Activated naive CD8-positive, alpha-beta T cell (primary cell): Measurements from ENCODE around the gene ACTL10.

Experiments
- H3K27ac Mint-ChIP-seq: one replicate; pipeline ENCODE4 v1.8.0; 2021; ENCODE audit warnings: mixed read lengths
- H3K27me3 Mint-ChIP-seq: one replicate; pipeline ENCODE4 v1.8.0; 2021; ENCODE audit warnings: mixed read lengths
- H3K36me3 Mint-ChIP-seq: one replicate; pipeline ENCODE4 v1.8.0; 2021; ENCODE audit warnings: mixed read lengths
- H3K4me1 Mint-ChIP-seq: one replicate; pipeline ENCODE4 v1.8.0; 2021; ENCODE audit warnings: low read depth, mixed read lengths
- H3K4me3 Mint-ChIP-seq: one replicate; pipeline ENCODE4 v1.8.0; 2021; ENCODE audit warnings: mild to moderate bottlenecking, mixed read lengths
- H3K9me3 Mint-ChIP-seq: one replicate; pipeline ENCODE4 v1.8.0; 2021; ENCODE audit warnings: low read depth, mixed read lengths

ACTL10 gene

GRCh38 chr20:33655164-33655563 lies 11.6 kb upstream of the ACTL10 start:
- H3K27me3 Mint-ChIP-seq, result no peaks in the 10 kb centered on the region
- H3K4me3 Mint-ChIP-seq, result no peak overlapping the region
- H3K27ac Mint-ChIP-seq, result no peak overlapping the region
- H3K36me3 Mint-ChIP-seq, result no peaks in the 10 kb centered on the region
- H3K4me1 Mint-ChIP-seq, result peaks cover 3% of the 10 kb centered on the region
- H3K9me3 Mint-ChIP-seq, result no peaks in the 10 kb centered on the region

GRCh38 chr20:33656010-33656782 lies 10.5 kb upstream of the ACTL10 start:
- Mint-ChIP-seq H3K36me3 (no peaks in the 10 kb centered on the region), H3K4me1 (peaks cover 3% of the 10 kb centered on the region), H3K9me3 (no peaks in the 10 kb centered on the region), H3K4me3 (no peak overlapping the region), H3K27ac (no peak overlapping the region), H3K27me3 (no peaks in the 10 kb centered on the region)

DNA sequence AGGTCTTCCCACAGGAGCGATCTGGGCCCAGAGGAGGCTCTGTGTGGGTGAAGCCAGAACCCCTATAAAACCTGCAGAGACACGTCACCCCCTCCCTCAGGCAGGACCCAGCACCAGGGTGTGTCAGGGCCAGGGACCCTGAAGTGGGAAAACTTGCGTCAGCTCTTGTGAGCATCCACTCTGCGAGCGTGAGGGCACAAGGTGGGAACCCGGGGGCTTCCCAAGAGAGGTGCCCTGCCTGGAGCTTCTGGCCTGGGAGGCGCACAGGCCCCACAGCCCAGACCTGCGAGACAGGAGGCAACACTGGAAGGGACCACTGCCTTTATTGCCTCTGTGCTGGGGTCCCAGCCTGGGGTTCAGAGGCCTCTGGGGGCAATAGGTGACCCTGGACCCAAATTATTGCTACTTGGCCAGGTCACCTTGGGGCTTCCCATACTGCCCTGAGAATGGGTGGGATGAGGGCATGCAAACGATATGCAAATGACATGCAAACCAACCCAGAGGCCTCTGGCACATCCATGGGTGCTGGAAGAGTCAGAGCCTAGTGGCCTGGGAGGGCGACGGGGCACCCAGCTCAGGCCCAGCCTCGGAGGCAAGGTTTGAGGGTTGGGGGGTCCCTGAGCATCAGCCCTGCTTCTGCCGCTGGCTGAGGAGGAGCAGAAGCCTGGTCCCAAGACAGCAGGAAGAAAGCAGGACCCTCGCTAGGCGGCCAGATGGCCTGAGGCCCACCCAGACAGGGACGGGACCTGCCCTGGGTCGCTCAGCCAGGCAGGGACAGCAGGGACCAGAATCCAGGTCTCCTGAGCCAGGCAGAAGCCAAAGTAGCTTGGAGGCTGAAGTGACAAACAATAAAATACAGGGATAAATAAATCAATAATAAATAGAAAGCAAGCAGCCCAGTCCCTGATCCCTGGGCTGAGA lies 9.7 kb upstream of the ACTL10 start:
- H3K4me3 Mint-ChIP-seq, result no peak overlapping the region
- no peaks in the 10 kb centered on the region for H3K9me3 Mint-ChIP-seq
- no peak overlapping the region for H3K27ac Mint-ChIP-seq
- no peaks in the 10 kb centered on the region for H3K36me3 Mint-ChIP-seq
- H3K27me3 Mint-ChIP-seq, result no peaks in the 10 kb centered on the region
- H3K4me1 Mint-ChIP-seq, result peaks cover 5% of the 10 kb centered on the region

DNA sequence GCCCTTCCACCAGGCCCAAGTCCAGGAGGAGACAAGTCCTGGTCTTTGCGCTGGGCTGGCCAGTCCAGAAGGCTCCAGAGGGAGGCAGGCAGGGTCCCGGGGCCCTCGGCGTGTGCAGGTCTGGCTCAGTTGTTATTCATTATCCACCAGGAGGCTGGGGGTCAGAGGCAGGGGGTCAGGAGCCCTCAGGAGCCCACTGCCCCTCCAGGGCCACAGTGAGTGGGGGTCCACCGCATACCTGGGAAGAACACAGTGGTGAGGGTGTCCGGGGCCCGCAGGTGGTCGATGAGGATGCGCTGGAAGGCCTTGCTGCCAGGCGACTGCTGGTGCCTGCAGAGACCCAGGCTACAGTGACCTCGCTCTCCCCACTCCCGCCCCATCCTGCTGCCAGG lies 9.0 kb upstream of the ACTL10 start:
- H3K36me3 Mint-ChIP-seq, result no peaks in the 10 kb centered on the region
- H3K27me3 Mint-ChIP-seq, result no peaks in the 10 kb centered on the region
- H3K27ac Mint-ChIP-seq, result no peak overlapping the region
- no peak overlapping the region for H3K4me3 Mint-ChIP-seq
- peaks cover 5% of the 10 kb centered on the region for H3K4me1 Mint-ChIP-seq
- no peaks in the 10 kb centered on the region for H3K9me3 Mint-ChIP-seq

- no peaks in the 10 kb centered on the region for H3K9me3 Mint-ChIP-seq
- no peak overlapping the region for H3K27ac Mint-ChIP-seq
- no peak overlapping the region for H3K4me3 Mint-ChIP-seq
- H3K27me3 Mint-ChIP-seq, result no peaks in the 10 kb centered on the region
- peaks cover 5% of the 10 kb centered on the region for H3K4me1 Mint-ChIP-seq
- H3K36me3 Mint-ChIP-seq, result no peaks in the 10 kb centered on the region
Measured at GRCh38 chr20:33658510-33658909, 8.2 kb upstream of the ACTL10 start.

- no peaks in the 10 kb centered on the region for H3K27me3 Mint-ChIP-seq
- H3K36me3 Mint-ChIP-seq, result no peaks in the 10 kb centered on the region
- H3K4me1 Mint-ChIP-seq, result peaks cover 5% of the 10 kb centered on the region
- no peak overlapping the region for H3K27ac Mint-ChIP-seq
- no peaks in the 10 kb centered on the region for H3K9me3 Mint-ChIP-seq
- H3K4me3 Mint-ChIP-seq, result no peak overlapping the region
Measured at GRCh38 chr20:33658929-33659328, 7.8 kb upstream of the ACTL10 start.

DNA sequence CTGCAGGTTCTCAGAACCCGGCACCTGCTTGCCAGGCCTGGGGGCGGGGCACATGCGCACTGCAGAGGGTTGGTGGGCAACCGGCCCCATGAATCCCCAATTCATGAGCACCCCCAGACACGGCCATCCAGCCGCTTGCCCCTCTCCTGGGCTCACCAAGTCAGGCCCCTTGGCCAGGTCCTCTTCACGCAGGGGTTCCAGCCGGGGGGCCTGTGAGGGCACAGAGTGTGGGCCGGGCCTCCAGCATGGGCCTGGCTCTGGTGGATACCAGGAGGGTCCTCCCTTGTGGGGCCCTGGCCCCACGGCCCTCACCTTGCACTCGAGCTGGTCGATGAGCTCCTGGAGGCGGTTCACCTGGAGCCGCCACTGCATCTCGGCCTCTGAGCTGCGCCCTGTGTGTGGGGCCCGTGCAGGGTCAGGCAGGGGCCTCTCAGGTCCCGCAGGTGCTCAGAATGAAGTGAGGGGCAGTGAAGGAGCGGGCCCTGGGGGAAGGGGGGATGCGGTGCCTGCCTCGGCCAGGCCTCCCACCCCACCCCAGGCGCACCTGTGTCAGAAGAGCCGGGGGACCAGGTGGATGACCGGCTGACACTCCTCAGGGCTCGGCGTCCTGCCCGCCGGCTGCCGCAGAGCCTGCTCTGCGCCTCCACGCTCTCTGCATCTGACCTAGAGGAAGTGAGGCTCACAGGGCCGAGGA lies 7.3 kb upstream of the ACTL10 start:
- Mint-ChIP-seq H3K27me3 (no peaks in the 10 kb centered on the region), H3K36me3 (no peaks in the 10 kb centered on the region), H3K27ac (no peak overlapping the region), H3K4me1 (peaks cover 8% of the 10 kb centered on the region), H3K9me3 (no peaks in the 10 kb centered on the region), H3K4me3 (no peak overlapping the region)

- H3K4me3 Mint-ChIP-seq, result no peak overlapping the region
- no peak overlapping the region for H3K27ac Mint-ChIP-seq
- no peaks in the 10 kb centered on the region for H3K9me3 Mint-ChIP-seq
- H3K27me3 Mint-ChIP-seq, result no peaks in the 10 kb centered on the region
- no peaks in the 10 kb centered on the region for H3K36me3 Mint-ChIP-seq
- H3K4me1 Mint-ChIP-seq, result peaks cover 14% of the 10 kb centered on the region
Measured at GRCh38 chr20:33660035-33660684, 6.6 kb upstream of the ACTL10 start.

- no peaks in the 10 kb centered on the region for H3K36me3 Mint-ChIP-seq
- no peaks in the 10 kb centered on the region for H3K27me3 Mint-ChIP-seq
- no peak overlapping the region for H3K4me3 Mint-ChIP-seq
- H3K9me3 Mint-ChIP-seq, result no peaks in the 10 kb centered on the region
- H3K4me1 Mint-ChIP-seq, result peaks cover 17% of the 10 kb centered on the region
- H3K27ac Mint-ChIP-seq, result no peak overlapping the region
Measured at GRCh38 chr20:33660685-33661058, 6.1 kb upstream of the ACTL10 start.

DNA sequence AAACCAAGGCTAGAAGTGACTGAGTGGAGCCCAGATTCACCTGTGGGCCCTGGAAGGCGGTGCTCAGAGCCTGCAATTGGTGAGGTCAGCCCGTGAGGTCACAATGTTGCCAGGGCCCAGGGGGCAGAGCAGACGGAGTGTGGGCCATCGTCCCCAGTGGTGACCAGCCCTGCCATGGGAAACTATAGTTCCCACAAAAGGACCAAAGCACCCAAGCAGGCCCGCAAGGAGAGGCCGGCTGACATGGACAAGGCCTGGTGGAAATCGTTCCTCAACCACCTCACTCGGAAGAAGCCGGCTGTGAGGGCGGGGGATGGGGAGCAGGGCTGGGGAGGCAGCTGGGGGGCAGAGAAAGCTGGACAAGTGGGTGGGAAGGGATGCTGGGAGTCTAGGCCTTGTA lies 4.6 kb upstream of the ACTL10 start, which contains the start of gene C20orf144:
Gene C20orf144 (plus strand): TSS at position 156 of the 400 bp plus-strand sequence. CDS start 19 bp downstream, at position 175.
- Mint-ChIP-seq H3K4me1 (peaks cover 23% of the 10 kb centered on the region), H3K27me3 (no peaks in the 10 kb centered on the region), H3K4me3 (peak within 1 kb of the TSS; percentile 84), H3K36me3 (no peaks in the 10 kb centered on the region), H3K9me3 (no peaks in the 10 kb centered on the region), H3K27ac (peak within 1 kb of the TSS; percentile 87)

DNA sequence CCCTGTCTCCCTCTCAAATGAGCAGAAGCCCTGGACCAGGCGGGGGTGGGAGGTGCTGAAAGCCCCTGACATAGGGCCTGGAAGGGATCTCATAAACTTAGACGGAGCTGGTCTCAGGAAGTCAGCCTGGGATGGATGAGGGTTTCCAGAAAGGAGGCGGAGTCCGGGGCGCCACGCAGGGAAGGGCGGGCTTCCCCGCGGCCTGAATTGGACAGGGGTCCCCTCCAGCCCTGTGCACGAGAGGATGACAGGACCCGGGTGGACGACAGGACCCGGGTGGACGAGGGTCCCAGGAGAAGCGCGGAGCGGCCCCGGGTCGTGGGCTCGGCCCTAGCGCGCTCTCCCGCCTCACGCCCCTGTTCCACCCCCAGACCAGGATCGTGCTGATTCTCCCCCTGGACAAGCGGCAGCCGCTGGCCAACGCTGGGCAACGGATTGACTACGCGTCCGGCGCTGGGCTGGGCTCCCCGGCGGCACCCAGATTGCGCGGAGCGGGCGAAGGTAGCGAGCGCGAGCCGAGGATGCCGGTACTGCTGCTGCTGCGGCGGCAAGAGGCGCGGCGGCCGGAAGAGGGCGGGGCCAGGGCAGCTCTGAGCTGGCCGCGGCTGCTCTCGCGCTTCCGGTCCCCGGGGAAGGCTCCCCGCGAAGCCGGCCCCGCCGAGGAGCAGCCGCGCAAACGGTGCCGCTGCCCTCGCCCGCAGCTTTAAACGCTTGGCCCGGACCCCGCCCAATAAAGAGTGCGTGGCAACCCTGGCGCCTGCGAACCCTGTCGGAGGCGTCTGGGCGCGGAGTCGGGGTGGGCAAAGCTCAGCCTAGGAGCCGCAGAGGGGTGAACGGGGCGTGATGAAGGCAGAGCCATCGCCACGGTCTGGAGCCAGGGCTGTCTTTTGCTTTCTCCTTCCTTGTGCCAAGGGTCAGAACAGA lies 3.3 kb upstream of the ACTL10 start:
- peak overlapping the region; percentile 64 for H3K27ac Mint-ChIP-seq
- H3K27me3 Mint-ChIP-seq, result no peaks in the 10 kb centered on the region
- peak overlapping the region; percentile 84 for H3K4me3 Mint-ChIP-seq
- no peaks in the 10 kb centered on the region for H3K9me3 Mint-ChIP-seq
- H3K4me1 Mint-ChIP-seq, result peaks cover 25% of the 10 kb centered on the region
- no peaks in the 10 kb centered on the region for H3K36me3 Mint-ChIP-seq

DNA sequence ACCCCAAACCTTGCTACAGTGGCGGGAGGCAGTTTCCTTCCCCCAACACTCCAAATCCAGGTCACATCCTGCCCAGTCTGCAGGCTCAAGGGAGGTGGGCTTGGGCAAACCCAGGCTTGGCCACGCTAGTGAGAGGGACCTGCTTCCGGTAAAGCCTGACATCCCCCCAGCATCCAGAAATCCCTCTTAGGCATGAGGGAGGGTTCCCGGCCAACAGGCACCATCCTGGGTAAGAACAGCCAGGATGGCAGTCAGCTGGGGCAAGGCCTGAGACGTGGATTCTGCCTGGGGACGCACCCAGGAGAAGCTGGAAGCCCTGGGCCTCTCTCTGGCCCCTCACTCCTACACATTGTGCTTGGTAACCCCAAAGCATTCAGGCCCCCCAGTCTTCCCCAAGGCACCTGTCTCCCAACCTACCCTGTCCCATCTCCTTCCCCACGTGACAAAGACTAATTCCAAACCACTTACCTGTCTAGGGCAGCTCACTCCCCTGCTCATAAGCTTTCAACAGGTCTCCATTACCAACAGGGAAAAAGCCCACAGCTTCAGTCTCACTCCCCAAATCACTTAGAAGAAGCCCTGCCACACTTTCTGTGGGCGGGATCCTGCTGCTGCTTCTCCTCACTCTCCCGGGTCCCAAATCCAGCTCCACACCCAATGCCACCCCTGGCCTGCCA lies 2.5 kb upstream of the ACTL10 start:
- no peaks in the 10 kb centered on the region for H3K27me3 Mint-ChIP-seq
- no peaks in the 10 kb centered on the region for H3K36me3 Mint-ChIP-seq
- peak overlapping the region; percentile 86 for H3K27ac Mint-ChIP-seq
- H3K9me3 Mint-ChIP-seq, result no peaks in the 10 kb centered on the region
- peaks cover 26% of the 10 kb centered on the region for H3K4me1 Mint-ChIP-seq
- H3K4me3 Mint-ChIP-seq, result peak overlapping the region; percentile 84

GRCh38 chr20:33664762-33665144 lies 2.0 kb upstream of the ACTL10 start:
- Mint-ChIP-seq H3K27ac (peak overlapping the region; percentile 86), H3K4me3 (peak overlapping the region; percentile 84), H3K36me3 (no peaks in the 10 kb centered on the region), H3K27me3 (no peaks in the 10 kb centered on the region), H3K9me3 (no peaks in the 10 kb centered on the region), H3K4me1 (peaks cover 26% of the 10 kb centered on the region)
